NCI-H510A treated with DMSO at 0.1 percent for 48 hours (cell line): ENCODE results near the gene SRPK3.

Source experiments
- DNase-seq: peaks from one replicate; lab custom pipeline; 2025; lab: John Stamatoyannopoulos, UW

SRPK3 gene

GRCh38 chrX:153784325-153784967 lies 3.6 kb downstream of the SRPK3 start:
- DNase-seq = no peak

GRCh38 chrX:153786669-153787068 lies 5.8 kb downstream of the SRPK3 start:
- DNase-seq = no peak

GRCh38 chrX:153789654-153790053 lies 8.8 kb downstream of the SRPK3 start:
- no peak for DNase-seq

- DNase-seq = no peak
These were observed 10.4 kb downstream of the SRPK3 start for GRCh38 chrX:153791104-153791852.

GRCh38 chrX:153792368-153792767 lies 11.5 kb downstream of the SRPK3 start:
- DNase-seq = no peak

- no peak for DNase-seq
These were observed 12.4 kb downstream of the SRPK3 start for GRCh38 chrX:153793291-153793690.

GRCh38 chrX:153794018-153794896 lies 13.4 kb downstream of the SRPK3 start, which contains the start of the genes IDH3G and SSR4:
IDH3G (minus strand) TSS chrX:153794375; CDS start chrX:153794326, 49 bp downstream.
SSR4 (plus strand) TSS chrX:153794668; CDS start chrX:153794688, 20 bp downstream.
- peak; percentile 85 for DNase-seq

- no peak for DNase-seq
These were observed 14.3 kb downstream of the SRPK3 start for GRCh38 chrX:153794897-153795816.

GRCh38 chrX:153797415-153798015 lies 16.7 kb downstream of the SRPK3 start:
- DNase-seq = no peak

- no peak for DNase-seq
These were observed 18.5 kb downstream of the SRPK3 start for GRCh38 chrX:153799326-153799725.

GRCh38 chrX:153800177-153800722 lies 19.4 kb downstream of the SRPK3 start:
- no peak for DNase-seq

GRCh38 chrX:153800746-153801145 lies 19.9 kb downstream of the SRPK3 start:
- DNase-seq = no peak

GRCh38 chrX:153801669-153802068 lies 20.8 kb downstream of the SRPK3 start:
- no peak for DNase-seq

GRCh38 chrX:153802513-153803045 lies 21.7 kb downstream of the SRPK3 start:
- DNase-seq = no peak

- DNase-seq = no peak
These were observed 22.6 kb downstream of the SRPK3 start for GRCh38 chrX:153803211-153804099.

GRCh38 chrX:153804100-153804595 lies 23.3 kb downstream of the SRPK3 start:
- no peak for DNase-seq

- DNase-seq = no peak
These were observed 23.8 kb downstream of the SRPK3 start for GRCh38 chrX:153804621-153805020.

- DNase-seq = no peak
These were observed 24.6 kb downstream of the SRPK3 start for GRCh38 chrX:153805436-153805835.

- DNase-seq = no peak
These were observed 26.2 kb downstream of the SRPK3 start for GRCh38 chrX:153806999-153807575.
